Liver (tissue), 9 donors: ENCODE results near the gene RPS29. TPM values are rescaled to one million over a fixed set of nuclear protein-coding genes. Genes with fewer than 3 reads are reported as not detected.
A peak's percentile ranks its signal among the peaks of the same experiment; 100 is the strongest.

Experiments
- DNase-seq: peaks from one replicate; pipeline ENCODE4 v3.0.0-alpha.2; 2017; ENCODE audit warnings: low spot score
- H3K27ac ChIP-seq, 2 donors: one replicate each; pipeline ENCODE4 v1.7.0; 2013; ENCODE audit warnings: inconsistent platforms in 2 of 2, low read length in 2 of 2, control low read depth in 1 of 2, low read depth in 1 of 2, mild to moderate bottlenecking in 1 of 2
- H3K27me3 ChIP-seq, 4 donors: one replicate each; pipeline versions ENCODE4 v1.6.1 to v1.7.0; 2013; ENCODE audit warnings: low read length in 3 of 4, inconsistent platforms in 1 of 4, mild to moderate bottlenecking in 1 of 4, moderate library complexity in 1 of 4; ENCODE audit not compliant: control insufficient read depth in 4 of 4, insufficient read depth in 4 of 4
- H3K36me3 ChIP-seq, 4 donors: one replicate each; pipeline versions ENCODE4 v1.6.1 to v1.7.0; 2013; ENCODE audit warnings: low read length in 3 of 4, mild to moderate bottlenecking in 3 of 4, low read depth in 1 of 4, moderate library complexity in 1 of 4; ENCODE audit not compliant: control insufficient read depth in 4 of 4, insufficient read depth in 3 of 4
- H3K4me1 ChIP-seq, 4 donors: one replicate each; pipeline versions ENCODE4 v1.6.1 to v1.7.0; 2013; ENCODE audit warnings: low read length in 3 of 4, mild to moderate bottlenecking in 3 of 4, moderate library complexity in 1 of 4; ENCODE audit not compliant: control insufficient read depth in 4 of 4, insufficient read depth in 4 of 4
- H3K4me3 ChIP-seq, 3 donors: one replicate each; pipeline versions ENCODE4 v1.6.1 to v1.7.0; 2013; ENCODE audit warnings: low read length in 3 of 3, control low read depth in 1 of 3, low read depth in 1 of 3, mild to moderate bottlenecking in 1 of 3
- H3K9ac ChIP-seq, 2 donors: one replicate each; pipeline ENCODE4 v1.7.0; 2013; ENCODE audit warnings: low read length in 2 of 2, mild to moderate bottlenecking in 2 of 2, moderate library complexity in 2 of 2, control low read depth in 1 of 2, low read depth in 1 of 2
- H3K9me3 ChIP-seq, 4 donors: one replicate each; pipeline versions ENCODE4 v1.6.1 to v1.7.0; 2013; ENCODE audit warnings: low read length in 3 of 4; ENCODE audit not compliant: control insufficient read depth in 4 of 4
- ATF3 ChIP-seq: IDR thresholded peaks from 2 replicates; pipeline ENCODE4 v1.6.1; 2016; ENCODE audit warnings: antibody characterized with exemption
- EGR1 ChIP-seq, 2 donors: IDR thresholded peaks; 2 replicates each; pipeline ENCODE4 v1.6.1; 2016 to 2018; ENCODE audit warnings: antibody characterized with exemption in 2 of 2, low read depth in 2 of 2
- FOXA1 ChIP-seq: IDR thresholded peaks from 2 replicates; pipeline ENCODE4 v1.6.1; 2016; ENCODE audit warnings: antibody characterized with exemption
- FOXA2 ChIP-seq: IDR thresholded peaks from 2 replicates; pipeline ENCODE4 v1.6.1; 2016; ENCODE audit warnings: antibody characterized with exemption
- GABPA ChIP-seq, 2 donors: IDR thresholded peaks in 1 of 2; conservative IDR thresholded peaks in 1 of 2; 2 replicates each; pipeline ENCODE4 v1.6.1; 2016; ENCODE audit warnings: antibody characterized with exemption in 2 of 2, mild to moderate bottlenecking in 1 of 2, moderate library complexity in 1 of 2
- HNF4A ChIP-seq, 2 donors: conservative IDR thresholded peaks; 2 replicates each; pipeline ENCODE4 v1.6.1; 2016; ENCODE audit warnings: antibody characterized with exemption in 2 of 2, mild to moderate bottlenecking in 2 of 2
- HNF4G ChIP-seq: IDR thresholded peaks from 2 replicates; pipeline ENCODE4 v1.6.1; 2016; ENCODE audit warnings: antibody characterized with exemption
- JUND ChIP-seq, 2 donors: IDR thresholded peaks; 2 replicates each; pipeline ENCODE4 v1.6.1; 2016; ENCODE audit warnings: antibody characterized with exemption in 2 of 2
- MAX ChIP-seq: IDR thresholded peaks from 2 replicates; pipeline ENCODE4 v1.6.1; 2016; ENCODE audit warnings: antibody characterized with exemption
- NR2F2 ChIP-seq: IDR thresholded peaks from 2 replicates; pipeline ENCODE4 v1.6.1; 2016; ENCODE audit warnings: antibody characterized with exemption
- RAD21 ChIP-seq, 2 donors: IDR thresholded peaks; 2 replicates each; pipeline ENCODE4 v1.6.1; 2016; ENCODE audit warnings: antibody characterized with exemption in 2 of 2, mild to moderate bottlenecking in 2 of 2
- RXRA ChIP-seq, 2 donors: IDR thresholded peaks; 2 replicates each; pipeline ENCODE4 v1.6.1; 2017 to 2018; ENCODE audit warnings: antibody characterized with exemption in 2 of 2, mild to moderate bottlenecking in 1 of 2
- SP1 ChIP-seq: IDR thresholded peaks from 2 replicates; pipeline ENCODE4 v1.6.1; 2018; ENCODE audit warnings: antibody characterized with exemption, mild to moderate bottlenecking
- TAF1 ChIP-seq: conservative IDR thresholded peaks from 2 replicates; pipeline ENCODE4 v1.6.1; 2016; ENCODE audit warnings: antibody characterized with exemption, mild to moderate bottlenecking
- YY1 ChIP-seq: IDR thresholded peaks from 2 replicates; pipeline ENCODE4 v1.6.1; 2016; ENCODE audit warnings: antibody characterized with exemption, mild to moderate bottlenecking
- WGBS: extraction: QIAGEN DNeasy Blood & Tissue Kit; methylation state at CpG from one replicate; pipeline ENCODE4 v1.1.7; 2013; 5-methylcytosine and 5-hydroxymethylcytosine counted together
- polyA plus RNA-seq, 2 donors: library from polyadenylated mRNA; stranded (reverse) in 1 of 2; unstranded in 1 of 2; fragments of 200-250 nt in 1 of 2; fragments of >200 nt in 1 of 2; fragmentation: Nextera tagmentation in 1 of 2; extraction: Ambion mirVana in 1 of 2; gene quantifications; one replicate each; pipeline versions ENCODE4 v1.2.1 to v1.2.3, GENCODE V29; 2013 to 2015
- total RNA-seq, 2 donors: library from RNA; depleted of rRNA; stranded (reverse); fragments of >200 nt; gene quantifications; one replicate each; pipeline ENCODE4 v1.2.3, GENCODE V29; 2014
- TF ChIP-seq, protein P1 (sequence below): IDR thresholded peaks from 2 replicates; pipeline ENCODE4 v1.6.1; 2016; ENCODE audit warnings: antibody characterized with exemption, mild to moderate bottlenecking
- donor health status: healthy.
- donor health status: healthy.
- donor health status: healthy.
- donor health status: healthy.
- donor health status: healthy.

RPS29 gene
- total and polyA plus RNA-seq, 4 donors = 584 to 1,739 (median 839) TPM

GRCh38 chr14:49598485-49599300, 12.5 kb upstream of the RPS29 start, which contains the start of gene LRR1:
TSS of gene LRR1 (plus strand) at chr14:49598940. CDS start at chr14:49599021, 81 bp downstream.
- H3K36me3 ChIP-seq = no peaks in the 10 kb centered on the region
- H3K4me3 ChIP-seq = peak within 1 kb of the TSS; percentile 74 to 97 (median 77)
- H3K9ac ChIP-seq = peak within 1 kb of the TSS; percentile 92 to 94
- H3K4me1 ChIP-seq = peaks cover 2 to 33% (median 22%) of the 10 kb centered on the region in 4 donors
- WGBS = under 1% methylated on average over 77 of the region's 77 CpGs
- H3K9me3 ChIP-seq = no peaks in the 10 kb centered on the region
- peak; percentile 95 for DNase-seq
- no peaks in the 10 kb centered on the region for H3K27me3 ChIP-seq
- H3K27ac ChIP-seq = peak within 1 kb of the TSS; percentile 93 to 98
- TF ChIP-seq RAD21 (IDR thresholded peaks at IDR 0.05) (peak; percentile 10 to 26), FOXA1 (no peak), YY1 (peak; percentile 96), SP1 (peak; percentile 27), GABPA (IDR thresholded peaks at IDR 0.05 in 1 of 2, conservative IDR thresholded peaks at IDR 0.05 in 1 of 2) (peak in 1 of 2 donors; percentile 27), JUND (IDR thresholded peaks at IDR 0.05) (no peak), EGR1 (IDR thresholded peaks at IDR 0.05; ENCODE audit: low read depth in 2 of 2) (peak in 1 of 2 donors; percentile 23), ATF3 (no peak), TAF1 (peak; percentile 74), FOXA2 (no peak), RXRA (IDR thresholded peaks at IDR 0.05) (no peak), MAX (no peak)
- TF ChIP-seq, protein P1, sequence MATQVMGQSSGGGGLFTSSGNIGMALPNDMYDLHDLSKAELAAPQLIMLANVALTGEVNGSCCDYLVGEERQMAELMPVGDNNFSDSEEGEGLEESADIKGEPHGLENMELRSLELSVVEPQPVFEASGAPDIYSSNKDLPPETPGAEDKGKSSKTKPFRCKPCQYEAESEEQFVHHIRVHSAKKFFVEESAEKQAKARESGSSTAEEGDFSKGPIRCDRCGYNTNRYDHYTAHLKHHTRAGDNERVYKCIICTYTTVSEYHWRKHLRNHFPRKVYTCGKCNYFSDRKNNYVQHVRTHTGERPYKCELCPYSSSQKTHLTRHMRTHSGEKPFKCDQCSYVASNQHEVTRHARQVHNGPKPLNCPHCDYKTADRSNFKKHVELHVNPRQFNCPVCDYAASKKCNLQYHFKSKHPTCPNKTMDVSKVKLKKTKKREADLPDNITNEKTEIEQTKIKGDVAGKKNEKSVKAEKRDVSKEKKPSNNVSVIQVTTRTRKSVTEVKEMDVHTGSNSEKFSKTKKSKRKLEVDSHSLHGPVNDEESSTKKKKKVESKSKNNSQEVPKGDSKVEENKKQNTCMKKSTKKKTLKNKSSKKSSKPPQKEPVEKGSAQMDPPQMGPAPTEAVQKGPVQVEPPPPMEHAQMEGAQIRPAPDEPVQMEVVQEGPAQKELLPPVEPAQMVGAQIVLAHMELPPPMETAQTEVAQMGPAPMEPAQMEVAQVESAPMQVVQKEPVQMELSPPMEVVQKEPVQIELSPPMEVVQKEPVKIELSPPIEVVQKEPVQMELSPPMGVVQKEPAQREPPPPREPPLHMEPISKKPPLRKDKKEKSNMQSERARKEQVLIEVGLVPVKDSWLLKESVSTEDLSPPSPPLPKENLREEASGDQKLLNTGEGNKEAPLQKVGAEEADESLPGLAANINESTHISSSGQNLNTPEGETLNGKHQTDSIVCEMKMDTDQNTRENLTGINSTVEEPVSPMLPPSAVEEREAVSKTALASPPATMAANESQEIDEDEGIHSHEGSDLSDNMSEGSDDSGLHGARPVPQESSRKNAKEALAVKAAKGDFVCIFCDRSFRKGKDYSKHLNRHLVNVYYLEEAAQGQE = peak; percentile 54

DNA sequence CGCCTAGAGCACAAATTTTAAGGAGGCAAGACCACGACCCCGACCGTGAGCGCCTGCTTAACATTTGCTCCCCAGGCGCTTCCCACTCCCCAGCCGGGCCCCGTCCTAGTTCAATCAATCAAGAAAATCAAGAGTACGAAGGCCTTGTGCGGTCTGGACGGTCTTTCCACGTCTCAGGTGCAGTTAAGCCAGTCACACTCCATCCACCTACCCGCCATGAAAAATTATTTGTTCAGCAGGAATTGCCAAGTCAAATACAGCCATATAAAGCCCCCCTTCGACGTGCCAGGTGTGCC, 12.0 kb upstream of the RPS29 start:
- H3K27ac ChIP-seq = peak overlapping the region; percentile 93 to 98
- under 1% methylated on average over 15 of the region's 15 CpGs for WGBS

More for the DNA sequence above, 12.0 kb upstream of the RPS29 start:
- Histone ChIP-seq H3K9ac (peak overlapping the region; percentile 92 to 94), H3K36me3 (no peaks in the 10 kb centered on the region), H3K4me1 (peaks cover 2 to 35% (median 23%) of the 10 kb centered on the region in 4 donors), H3K9me3 (no peaks in the 10 kb centered on the region), H3K27me3 (no peaks in the 10 kb centered on the region), H3K4me3 (peak overlapping the region; percentile 74 to 97 (median 77))
- no peak for DNase-seq
- TF ChIP-seq HNF4A (conservative IDR thresholded peaks at IDR 0.05) = no peak
- TF ChIP-seq YY1 = no peak
- no peak for TF ChIP-seq JUND (IDR thresholded peaks at IDR 0.05)
- TF ChIP-seq NR2F2 = no peak
- TF ChIP-seq EGR1 (IDR thresholded peaks at IDR 0.05; ENCODE audit: low read depth in 2 of 2) = no peak
- TF ChIP-seq RAD21 (IDR thresholded peaks at IDR 0.05) = no peak
- TF ChIP-seq ATF3 = no peak
- TF ChIP-seq SP1 = no peak
- no peak for TF ChIP-seq HNF4G
- no peak for TF ChIP-seq MAX
- no peak for TF ChIP-seq FOXA2
